HEK293 (cell line): ENCODE results near the gene CEP41.
A peak's percentile ranks its signal among the peaks of the same experiment; 100 is the strongest.

Experiments used
- CTCF ChIA-PET: fragments of 350-600 bp; formaldehyde crosslinking; extraction: SDS; loops from one replicate; lab custom pipeline; 2021; ENCODE audit warnings: antibody characterized with exemption; lab: Yijun Ruan, JAX
- POLR2A ChIA-PET: fragments of 300-600 bp; formaldehyde crosslinking; extraction: SDS; loops from one replicate; lab custom pipeline; 2020; ENCODE audit warnings: antibody characterized with exemption, inconsistent platforms; lab: Yijun Ruan, JAX
- H3K27ac ChIP-seq: fragments of 200-500 bp; sonication (Bioruptor generic); 2 replicates; pipeline ENCODE4 v1.5.1; 2014; ENCODE audit warnings: low read depth, low read length, control low read depth, inconsistent platforms; ENCODE audit errors: extremely low read depth
- H3K36me3 ChIP-seq, 2 experiments: fragments of 200-500 bp in 1 of 2; sonication (Bioruptor generic) in 1 of 2; 1 replicate in 1 of 2; 2 replicates in 1 of 2; pipeline ENCODE4 v1.5.1; 2014 to 2017; ENCODE audit warnings: inconsistent platforms in 2 of 2, low read length in 2 of 2; ENCODE audit not compliant: control insufficient read depth in 2 of 2, insufficient read depth in 1 of 2
- H3K4me1 ChIP-seq: fragments of 200-500 bp; sonication (Bioruptor generic); 2 replicates; pipeline ENCODE4 v1.5.1; 2014; ENCODE audit warnings: mild to moderate bottlenecking, low read length, inconsistent platforms; ENCODE audit not compliant: control insufficient read depth, insufficient read depth
- H3K4me3 ChIP-seq: 2 replicates; pipeline ENCODE4 v1.5.1; 2011; ENCODE audit warnings: low read depth, mild to moderate bottlenecking, control low read depth, low read length, moderate library complexity
- H3K9me3 ChIP-seq: fragments of 200-500 bp; sonication (Bioruptor generic); 2 replicates; pipeline ENCODE4 v1.5.1; 2014; ENCODE audit warnings: low read depth, low read length, inconsistent platforms; ENCODE audit not compliant: control insufficient read depth, insufficient read depth
- GLI2 ChIP-seq: fragments of 450-650 bp; formaldehyde crosslinking; IDR thresholded peaks from 2 replicates; pipeline ENCODE4; 2017; ENCODE audit warnings: missing biosample characterization, missing genetic modification characterization, low read depth, borderline replicate concordance
- GLIS1 ChIP-seq: fragments of 450-650 bp; formaldehyde crosslinking; IDR thresholded peaks from 2 replicates; pipeline ENCODE4 v1.5.1; 2016; ENCODE audit warnings: missing biosample characterization, missing genetic modification characterization
- KLF9 ChIP-seq: fragments of 450-650 bp; formaldehyde crosslinking; IDR thresholded peaks from 2 replicates; pipeline ENCODE4 v1.5.1; 2016; ENCODE audit warnings: missing biosample characterization, missing genetic modification characterization, low read depth
- MEIS1 ChIP-seq: sonication (generic); formaldehyde crosslinking; IDR thresholded peaks from 2 replicates; pipeline ENCODE4 v1.8.1; 2022; ENCODE audit warnings: missing genetic modification reagents, mild to moderate bottlenecking, borderline replicate concordance
- ZIC2 ChIP-seq: fragments of 450-650 bp; formaldehyde crosslinking; IDR thresholded peaks from 2 replicates; pipeline ENCODE4 v1.5.1; 2016; ENCODE audit warnings: missing biosample characterization, missing genetic modification characterization
- ZNF10 ChIP-seq: fragments of 450-650 bp; formaldehyde crosslinking; IDR thresholded peaks from 2 replicates; pipeline ENCODE4 v1.5.1; 2017; ENCODE audit warnings: missing biosample characterization, missing genetic modification characterization
- ZNF121 ChIP-seq: fragments of 450-650 bp; formaldehyde crosslinking; IDR thresholded peaks from 2 replicates; pipeline ENCODE4 v1.5.1; 2016; ENCODE audit warnings: missing biosample characterization, missing genetic modification characterization
- ZNF138 ChIP-seq: fragments of 450-650 bp; formaldehyde crosslinking; IDR thresholded peaks from 2 replicates; pipeline ENCODE4 v1.5.1; 2016; ENCODE audit warnings: missing biosample characterization, missing genetic modification characterization, borderline replicate concordance
- ZNF155 ChIP-seq: fragments of 450-650 bp; formaldehyde crosslinking; IDR thresholded peaks from 2 replicates; pipeline ENCODE4 v1.5.1; 2016; ENCODE audit warnings: missing biosample characterization, missing genetic modification characterization
- ZNF223 ChIP-seq: fragments of 450-650 bp; formaldehyde crosslinking; IDR thresholded peaks from 2 replicates; pipeline ENCODE4 v1.5.1; 2016; ENCODE audit warnings: missing biosample characterization, missing genetic modification characterization
- ZNF239 ChIP-seq: fragments of 450-650 bp; formaldehyde crosslinking; IDR thresholded peaks from 2 replicates; pipeline ENCODE4 v1.5.1; 2016; ENCODE audit warnings: missing biosample characterization, missing genetic modification characterization
- ZNF24 ChIP-seq: fragments of 450-650 bp; formaldehyde crosslinking; IDR thresholded peaks from 2 replicates; pipeline ENCODE4 v1.5.1; 2016; ENCODE audit warnings: missing biosample characterization, missing genetic modification characterization
- ZNF366 ChIP-seq: fragments of 450-650 bp; formaldehyde crosslinking; conservative IDR thresholded peaks from 2 replicates; pipeline ENCODE4 v1.5.1; 2016; ENCODE audit warnings: missing biosample characterization, missing genetic modification characterization
- ZNF423 ChIP-seq: fragments of 450-650 bp; formaldehyde crosslinking; IDR thresholded peaks from 2 replicates; pipeline ENCODE4 v1.5.1; 2016; ENCODE audit warnings: missing biosample characterization, missing genetic modification characterization
- ZNF670 ChIP-seq: fragments of 450-650 bp; formaldehyde crosslinking; IDR thresholded peaks from 2 replicates; pipeline ENCODE4 v1.5.1; 2016; ENCODE audit warnings: missing biosample characterization, missing genetic modification characterization, low read depth
- ZNF707 ChIP-seq: fragments of 450-650 bp; formaldehyde crosslinking; IDR thresholded peaks from 2 replicates; pipeline ENCODE4 v1.5.1; 2016; ENCODE audit warnings: missing biosample characterization, missing genetic modification characterization
- ZNF843 ChIP-seq: fragments of 450-650 bp; formaldehyde crosslinking; IDR thresholded peaks from 2 replicates; pipeline ENCODE4 v1.5.1; 2016; ENCODE audit warnings: missing biosample characterization, missing genetic modification characterization
- ZXDB ChIP-seq: fragments of 450-650 bp; formaldehyde crosslinking; IDR thresholded peaks from 2 replicates; pipeline ENCODE4 v1.5.1; 2016; ENCODE audit warnings: missing biosample characterization, missing genetic modification characterization
- TF ChIP-seq, protein P1 (sequence below): fragments of 450-650 bp; formaldehyde crosslinking; conservative IDR thresholded peaks from 2 replicates; pipeline ENCODE4 v1.5.1; 2016; ENCODE audit warnings: low read depth, missing biosample characterization, missing genetic modification characterization
- TF ChIP-seq, protein P2 (sequence below): fragments of 450-650 bp; formaldehyde crosslinking; IDR thresholded peaks from 2 replicates; pipeline ENCODE4 v1.5.1; 2016; ENCODE audit warnings: missing biosample characterization, missing genetic modification characterization
- TF ChIP-seq, protein P3 (sequence below): fragments of 450-650 bp; formaldehyde crosslinking; IDR thresholded peaks from 2 replicates; pipeline ENCODE4 v1.5.1; 2017; ENCODE audit warnings: missing biosample characterization, missing genetic modification characterization

CEP41 gene

DNA sequence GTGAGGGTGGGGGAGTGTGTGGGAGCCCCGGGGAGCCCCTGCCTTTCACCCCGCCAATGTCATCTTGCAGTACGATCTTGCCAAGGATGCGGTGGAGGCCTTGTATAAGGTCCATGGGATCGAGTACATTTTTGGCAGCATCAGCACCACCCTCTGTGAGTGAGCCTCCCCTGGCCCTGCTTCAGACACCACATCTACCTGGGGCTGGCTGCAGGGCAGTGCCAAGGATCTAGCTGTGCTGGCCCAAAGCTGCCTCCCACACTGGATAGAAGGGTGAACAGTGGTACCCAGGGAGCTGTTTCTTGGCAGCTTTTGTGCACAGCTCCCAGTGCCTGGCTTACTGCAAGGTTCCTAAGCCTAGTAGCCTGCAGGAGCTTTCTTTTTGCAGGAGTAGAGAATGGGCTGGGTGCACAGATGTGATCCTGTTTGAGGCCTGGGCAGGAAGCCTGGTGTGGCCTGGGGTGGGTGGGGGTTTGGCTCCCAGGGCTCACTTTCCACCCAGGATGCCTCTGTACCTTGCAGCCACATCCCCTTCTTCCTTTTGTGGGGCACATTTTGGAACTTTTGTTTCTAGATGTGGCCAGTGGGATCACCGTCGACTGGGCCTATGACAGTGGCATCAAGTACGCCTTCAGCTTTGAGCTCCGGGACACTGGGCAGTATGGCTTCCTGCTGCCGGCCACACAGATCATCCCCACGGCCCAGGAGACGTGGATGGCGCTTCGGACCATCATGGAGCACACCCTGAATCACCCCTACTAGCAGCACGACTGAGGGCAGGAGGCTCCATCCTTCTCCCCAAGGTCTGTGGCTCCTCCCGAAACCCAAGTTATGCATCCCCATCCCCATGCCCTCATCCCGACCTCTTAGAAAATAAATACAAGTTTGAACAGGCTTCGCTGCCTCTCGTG, 72.7 kb downstream of the CEP41 start (continued):
- TF ChIP-seq, protein P1, sequence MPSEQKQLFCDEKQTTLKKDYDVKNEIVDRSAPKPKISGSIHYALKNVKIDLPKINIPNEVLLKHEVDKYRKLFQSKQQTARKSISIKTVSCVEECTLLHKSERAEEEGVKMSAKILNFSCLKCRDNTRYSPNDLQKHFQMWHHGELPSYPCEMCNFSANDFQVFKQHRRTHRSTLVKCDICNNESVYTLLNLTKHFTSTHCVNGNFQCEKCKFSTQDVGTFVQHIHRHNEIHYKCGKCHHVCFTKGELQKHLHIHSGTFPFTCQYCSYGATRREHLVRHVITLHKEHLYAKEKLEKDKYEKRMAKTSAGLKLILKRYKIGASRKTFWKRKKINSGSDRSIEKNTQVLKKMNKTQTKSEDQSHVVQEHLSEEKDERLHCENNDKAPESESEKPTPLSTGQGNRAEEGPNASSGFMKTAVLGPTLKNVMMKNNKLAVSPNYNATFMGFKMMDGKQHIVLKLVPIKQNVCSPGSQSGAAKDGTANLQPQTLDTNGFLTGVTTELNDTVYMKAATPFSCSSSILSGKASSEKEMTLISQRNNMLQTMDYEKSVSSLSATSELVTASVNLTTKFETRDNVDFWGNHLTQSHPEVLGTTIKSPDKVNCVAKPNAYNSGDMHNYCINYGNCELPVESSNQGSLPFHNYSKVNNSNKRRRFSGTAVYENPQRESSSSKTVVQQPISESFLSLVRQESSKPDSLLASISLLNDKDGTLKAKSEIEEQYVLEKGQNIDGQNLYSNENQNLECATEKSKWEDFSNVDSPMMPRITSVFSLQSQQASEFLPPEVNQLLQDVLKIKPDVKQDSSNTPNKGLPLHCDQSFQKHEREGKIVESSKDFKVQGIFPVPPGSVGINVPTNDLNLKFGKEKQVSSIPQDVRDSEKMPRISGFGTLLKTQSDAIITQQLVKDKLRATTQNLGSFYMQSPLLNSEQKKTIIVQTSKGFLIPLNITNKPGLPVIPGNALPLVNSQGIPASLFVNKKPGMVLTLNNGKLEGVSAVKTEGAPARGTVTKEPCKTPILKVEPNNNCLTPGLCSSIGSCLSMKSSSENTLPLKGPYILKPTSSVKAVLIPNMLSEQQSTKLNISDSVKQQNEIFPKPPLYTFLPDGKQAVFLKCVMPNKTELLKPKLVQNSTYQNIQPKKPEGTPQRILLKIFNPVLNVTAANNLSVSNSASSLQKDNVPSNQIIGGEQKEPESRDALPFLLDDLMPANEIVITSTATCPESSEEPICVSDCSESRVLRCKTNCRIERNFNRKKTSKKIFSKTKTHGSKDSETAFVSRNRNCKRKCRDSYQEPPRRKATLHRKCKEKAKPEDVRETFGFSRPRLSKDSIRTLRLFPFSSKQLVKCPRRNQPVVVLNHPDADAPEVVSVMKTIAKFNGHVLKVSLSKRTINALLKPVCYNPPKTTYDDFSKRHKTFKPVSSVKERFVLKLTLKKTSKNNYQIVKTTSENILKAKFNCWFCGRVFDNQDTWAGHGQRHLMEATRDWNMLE = no peak
- TF ChIP-seq ZNF24 (tag by site-specific recombination) = no peak

DNA sequence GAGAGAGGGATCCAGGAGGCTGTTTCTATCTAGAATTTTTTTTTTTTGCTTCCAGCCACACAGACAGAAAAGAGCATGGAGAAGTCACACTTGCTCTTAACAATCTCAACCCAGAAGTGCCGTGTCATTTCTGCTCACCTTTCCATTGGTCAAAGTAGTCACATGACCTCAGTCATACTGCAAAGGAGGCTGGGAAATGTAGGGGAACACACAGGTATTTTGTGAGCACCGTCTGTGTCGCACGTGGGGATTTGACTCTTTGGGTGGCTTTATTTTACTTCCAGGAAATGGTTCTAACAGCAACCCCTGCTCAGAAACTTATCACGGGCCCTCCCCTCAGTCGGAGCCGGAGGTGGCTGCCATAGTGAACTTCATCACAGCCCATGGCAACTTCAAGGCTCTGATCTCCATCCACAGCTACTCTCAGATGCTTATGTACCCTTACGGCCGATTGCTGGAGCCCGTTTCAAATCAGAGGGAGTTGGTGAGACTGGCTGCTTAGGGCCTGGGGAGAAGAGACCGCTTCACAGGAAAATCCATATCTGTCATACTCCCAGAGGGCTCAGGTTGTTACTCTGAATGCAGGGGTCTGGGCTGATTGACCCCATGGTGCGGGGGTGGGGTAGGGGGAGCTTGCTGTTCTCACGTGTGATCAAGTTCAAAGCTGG, 73.6 kb downstream of the CEP41 start:
- no peak overlapping the region for H3K27ac ChIP-seq
- peaks cover 14% of the 10 kb centered on the region for H3K4me1 ChIP-seq
- TF ChIP-seq KLF9 (tag by site-specific recombination) (no peak), MEIS1 (CRISPR knock-in tag) (no peak), GLI2 (tag by site-specific recombination) (no peak), ZXDB (tag by site-specific recombination) (no peak), ZIC2 (tag by site-specific recombination) (no peak), ZNF707 (no peak), ZNF670 (tag by site-specific recombination) (no peak), ZNF155 (tag by site-specific recombination) (no peak), ZNF423 (tag by site-specific recombination) (no peak)
- TF ChIP-seq, protein P2, sequence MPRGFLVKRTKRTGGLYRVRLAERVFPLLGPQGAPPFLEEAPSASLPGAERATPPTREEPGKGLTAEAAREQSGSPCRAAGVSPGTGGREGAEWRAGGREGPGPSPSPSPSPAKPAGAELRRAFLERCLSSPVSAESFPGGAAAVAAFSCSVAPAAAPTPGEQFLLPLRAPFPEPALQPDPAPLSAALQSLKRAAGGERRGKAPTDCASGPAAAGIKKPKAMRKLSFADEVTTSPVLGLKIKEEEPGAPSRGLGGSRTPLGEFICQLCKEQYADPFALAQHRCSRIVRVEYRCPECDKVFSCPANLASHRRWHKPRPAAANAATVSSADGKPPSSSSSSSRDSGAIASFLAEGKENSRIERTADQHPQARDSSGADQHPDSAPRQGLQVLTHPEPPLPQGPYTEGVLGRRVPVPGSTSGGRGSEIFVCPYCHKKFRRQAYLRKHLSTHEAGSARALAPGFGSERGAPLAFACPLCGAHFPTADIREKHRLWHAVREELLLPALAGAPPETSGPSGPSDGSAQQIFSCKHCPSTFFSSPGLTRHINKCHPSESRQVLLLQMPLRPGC = no peak
- TF ChIP-seq, protein P3, sequence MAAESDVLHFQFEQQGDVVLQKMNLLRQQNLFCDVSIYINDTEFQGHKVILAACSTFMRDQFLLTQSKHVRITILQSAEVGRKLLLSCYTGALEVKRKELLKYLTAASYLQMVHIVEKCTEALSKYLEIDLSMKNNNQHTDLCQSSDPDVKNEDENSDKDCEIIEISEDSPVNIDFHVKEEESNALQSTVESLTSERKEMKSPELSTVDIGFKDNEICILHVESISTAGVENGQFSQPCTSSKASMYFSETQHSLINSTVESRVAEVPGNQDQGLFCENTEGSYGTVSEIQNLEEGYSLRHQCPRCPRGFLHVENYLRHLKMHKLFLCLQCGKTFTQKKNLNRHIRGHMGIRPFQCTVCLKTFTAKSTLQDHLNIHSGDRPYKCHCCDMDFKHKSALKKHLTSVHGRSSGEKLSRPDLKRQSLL (tag by site-specific recombination) = no peak
- ChIA-PET CTCF (interaction anchor here (0.9 kb wide), 1 partner anchor 239 kb away, joined by 3 read pairs; no protein-coding TSS in a partner anchor), POLR2A (no interaction called here)
- H3K9me3 ChIP-seq = no peaks in the 10 kb centered on the region
- no peak overlapping the region for H3K4me3 ChIP-seq
- no peaks in the 10 kb centered on the region for H3K36me3 ChIP-seq

DNA sequence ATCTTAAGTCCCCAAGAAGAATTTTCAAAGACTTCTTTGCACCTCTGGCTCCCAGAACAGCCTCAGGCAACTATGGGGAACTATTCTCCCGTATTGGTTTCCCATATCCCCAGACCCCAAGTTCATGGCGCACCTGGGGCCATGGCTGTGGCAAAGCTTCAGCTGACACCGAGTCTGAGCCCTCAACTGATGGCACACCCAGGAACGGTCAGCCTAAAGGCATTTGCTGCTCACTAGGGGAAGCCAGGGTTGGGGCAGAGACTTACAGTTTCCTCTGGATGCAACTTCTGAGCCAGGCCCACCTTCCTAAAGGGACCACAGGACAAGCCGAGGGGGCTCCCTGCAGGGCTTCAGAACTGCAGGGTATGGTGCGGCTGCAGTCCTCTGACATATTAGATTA, 74.3 kb downstream of the CEP41 start:
- CTCF ChIA-PET = no interaction called here
- H3K9me3 ChIP-seq = no peaks in the 10 kb centered on the region
- no peak overlapping the region for H3K4me3 ChIP-seq
- POLR2A ChIA-PET = no interaction called here
- no peak for TF ChIP-seq KLF9 (tag by site-specific recombination)
- no peak for TF ChIP-seq ZNF138 (tag by site-specific recombination)
- no peak for TF ChIP-seq ZNF239 (tag by site-specific recombination)
- TF ChIP-seq GLIS1 (tag by site-specific recombination) = no peak
- TF ChIP-seq ZNF10 = 0 out of 2 replicates have a peak, but pooled peaks have one; percentile 28
- TF ChIP-seq ZNF843 (tag by site-specific recombination) = no peak
- TF ChIP-seq ZNF121 = no peak
- TF ChIP-seq ZNF223 (tag by site-specific recombination) = no peak
- no peak for TF ChIP-seq ZNF366 (tag by site-specific recombination)
- no peak overlapping the region for H3K27ac ChIP-seq
- peaks cover 14% of the 10 kb centered on the region for H3K4me1 ChIP-seq
- H3K36me3 ChIP-seq = no peaks in the 10 kb centered on the region
